Heart left ventricle (tissue), 16 donors: Measurements from ENCODE around the gene MITD1. TPM values are rescaled to one million over a fixed set of nuclear protein-coding genes. Genes with fewer than 3 reads are reported as not detected.

Experiments used
- ATAC-seq, 4 donors: fragments of 200-7000 bp; cut with Tn5 transposase; one replicate each; pipeline ENCODE4 v1.9.1; 2020 to 2022; ENCODE audit warnings: moderate library complexity in 4 of 4, mild to moderate bottlenecking in 3 of 4, moderate number of reproducible peaks in 1 of 4
- DNase-seq, 5 donors: peaks; one replicate each; pipeline ENCODE4 v3.0.0-alpha.2; 2020
- H3K27ac ChIP-seq, 12 donors: fragments of 200-600 bp; sonication (generic) in 4 of 12; one replicate each; pipeline versions ENCODE4 v1.5.0 to v1.8.0; 2016 to 2022; ENCODE audit warnings: mild to moderate bottlenecking in 2 of 12
- H3K27me3 ChIP-seq, 9 donors: fragments of 200-600 bp; sonication (generic) in 2 of 9; one replicate each; pipeline versions ENCODE4 v1.5.1 to v1.8.0; 2016 to 2022; ENCODE audit warnings: mild to moderate bottlenecking in 3 of 9
- H3K36me3 ChIP-seq, 9 donors: fragments of 200-600 bp; sonication (generic) in 2 of 9; one replicate each; pipeline versions ENCODE4 v1.5.0 to v1.8.0; 2018 to 2022; ENCODE audit warnings: mild to moderate bottlenecking in 2 of 9
- H3K4me1 ChIP-seq, 12 donors: fragments of 200-600 bp; sonication (generic) in 4 of 12; one replicate each; pipeline versions ENCODE4 v1.5.0 to v1.8.0; 2016 to 2022; ENCODE audit warnings: mild to moderate bottlenecking in 3 of 12
- H3K4me3 ChIP-seq, 12 donors: fragments of 200-600 bp; sonication (generic) in 4 of 12; one replicate each; pipeline versions ENCODE4 v1.5.0 to v1.8.0; 2017 to 2022; ENCODE audit warnings: mild to moderate bottlenecking in 9 of 12, moderate library complexity in 4 of 12
- H3K9me3 ChIP-seq, 12 donors: fragments of 200-600 bp; sonication (generic) in 4 of 12; one replicate each; pipeline versions ENCODE4 v1.5.0 to v1.8.0; 2016 to 2022; ENCODE audit warnings: mild to moderate bottlenecking in 1 of 12
- POLR2A ChIP-seq, 2 donors: fragments of 450-650 bp; IDR thresholded peaks; one replicate each; pipeline ENCODE4 v1.6.1; 2017; ENCODE audit warnings: antibody characterized with exemption in 2 of 2, mild to moderate bottlenecking in 2 of 2, moderate library complexity in 2 of 2
- WGBS, 4 donors: extraction: QIAGEN DNeasy Blood & Tissue Kit in 2 of 4; methylation state at CpG; one replicate each; pipeline versions ENCODE4 v1.1.5 to v1.1.7; 2013 to 2018; 5-methylcytosine and 5-hydroxymethylcytosine counted together
- intact Hi-C, 10 donors: fragments of 100-400 bp; cut with DNase I; formaldehyde crosslinking; loops; one replicate each; pipeline versions ENCODE4 v1.11.1 to v1.14.2; 2022
- polyA plus RNA-seq, 2 donors: library from polyadenylated mRNA; stranded (reverse); fragments of 200-250 nt; gene quantifications; one replicate each; pipeline ENCODE4 v1.2.3, GENCODE V29; 2013
- total RNA-seq, 9 donors: library from RNA; depleted of rRNA in 2 of 9; stranded (reverse); fragments of >200 nt in 2 of 9; fragmentation: NEBNext Ultra II Directional in 3 of 9; extraction: Animal tissue kit (Norgen Biotek cat#: 25700) in 3 of 9; gene quantifications; one replicate each; pipeline versions ENCODE4 v1.1.0 to v1.2.4, GENCODE V29; 2016 to 2023
- TF ChIP-seq, protein P1 (sequence below), 12 donors: fragments of 200-600 bp; sonication (generic) in 4 of 12; IDR thresholded peaks; one replicate each; pipeline versions ENCODE4 v1.5.0 to v1.8.0; 2018 to 2022; ENCODE audit warnings: antibody characterized with exemption in 12 of 12, mild to moderate bottlenecking in 5 of 12
- donor health status: ischemic (EF 13 %, LVEDD 7.1; RV severe dilation, severe dysfunction).
- donor health status: healthy with polysubstance abuse.
- donor health status: DM: no; HTN: yes; CAD: no.
- donor health status: DM: no; HTN: no; CAD: no.
- donor health status: ischemic (EF 25% LVEDD 6.9; RV normal size, moderate dysfunction).
- donor health status: ischemic (EF 25% LVEDD 5.7; RV mildly dilated, moderate dysfunction).
- donor health status: healthy.
- donor health status: DM: yes; HTN: yes; CAD: no.
- donor health status: ischemic (EF 35%, LVEDD 5.7; RV mildly dilated, moderate dysfunction).
- donor health status: nonischemic (EF 11% LVEDD 7.7; RV severe dilation, severe dysfunction).
- donor health status: DM: yes; HTN: yes; CAD: no.
- donor health status: PGD.
- donor health status: ischemic (EF 29% LVEDD 5.4; RV normal size, mild dysfunction).
- donor health status: nonischemic (EF 23%, LVEDD 6.1; RV moderate dilation, normal function).

The MITD1 gene
- total and polyA plus RNA-seq, 11 donors: 8.4 to 22.6 (median 14.1) TPM

- no peak overlapping the region for H3K4me3 ChIP-seq
- DNase-seq (no peak), ATAC-seq (no peak)
- no peaks in the 10 kb centered on the region for H3K27me3 ChIP-seq
- no peak overlapping the region for H3K27ac ChIP-seq
- WGBS, 4 donors: 80 to 86% (median 82%) methylated on average over 2 of the region's 2 CpGs
- TF ChIP-seq, protein P1, sequence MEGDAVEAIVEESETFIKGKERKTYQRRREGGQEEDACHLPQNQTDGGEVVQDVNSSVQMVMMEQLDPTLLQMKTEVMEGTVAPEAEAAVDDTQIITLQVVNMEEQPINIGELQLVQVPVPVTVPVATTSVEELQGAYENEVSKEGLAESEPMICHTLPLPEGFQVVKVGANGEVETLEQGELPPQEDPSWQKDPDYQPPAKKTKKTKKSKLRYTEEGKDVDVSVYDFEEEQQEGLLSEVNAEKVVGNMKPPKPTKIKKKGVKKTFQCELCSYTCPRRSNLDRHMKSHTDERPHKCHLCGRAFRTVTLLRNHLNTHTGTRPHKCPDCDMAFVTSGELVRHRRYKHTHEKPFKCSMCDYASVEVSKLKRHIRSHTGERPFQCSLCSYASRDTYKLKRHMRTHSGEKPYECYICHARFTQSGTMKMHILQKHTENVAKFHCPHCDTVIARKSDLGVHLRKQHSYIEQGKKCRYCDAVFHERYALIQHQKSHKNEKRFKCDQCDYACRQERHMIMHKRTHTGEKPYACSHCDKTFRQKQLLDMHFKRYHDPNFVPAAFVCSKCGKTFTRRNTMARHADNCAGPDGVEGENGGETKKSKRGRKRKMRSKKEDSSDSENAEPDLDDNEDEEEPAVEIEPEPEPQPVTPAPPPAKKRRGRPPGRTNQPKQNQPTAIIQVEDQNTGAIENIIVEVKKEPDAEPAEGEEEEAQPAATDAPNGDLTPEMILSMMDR (IDR thresholded peaks at IDR 0.05): no peak
- no peak for TF ChIP-seq POLR2A (IDR thresholded peaks at IDR 0.05)
- peaks cover 0 to 12% (median 0%) of the 10 kb centered on the region in 9 donors for H3K36me3 ChIP-seq
- intact Hi-C loops: no loop called here
- no peaks in the 10 kb centered on the region for H3K4me1 ChIP-seq
- H3K9me3 ChIP-seq: peaks cover 0 to 64% (median 12%) of the 10 kb centered on the region in 12 donors
Observed at GRCh38 chr2:99127981-99128380, 52.9 kb downstream of the MITD1 start.

Other genes starting within 250 kb of the MITD1 start
- gene CRACDL, start 244.8 kb downstream of the MITD1 start, total RNA-seq: 1 to 10 TPM; 1.1 to 6.4 (median 2.9) TPM
- gene CRACDL, start 244.8 kb downstream of the MITD1 start, polyA plus RNA-seq: 1 to 10 TPM; 1.7 to 7.4 TPM
- under 1 TPM in 3 of 9 donors, not detected in 6; 0.29 to 0.70 (median 0.69) TPM for gene C2orf15, start 39.4 kb downstream of the MITD1 start, total RNA-seq
- gene C2orf15, start 39.4 kb downstream of the MITD1 start, polyA plus RNA-seq: under 1 TPM in 1 of 2 donors, not detected in 1; 0.04 TPM
- 10 to 100 TPM in 1 of 9 donors, 1 to 10 TPM in 8; 1.3 to 63.7 (median 2.9) TPM for gene TSGA10, start 26.1 kb downstream of the MITD1 start, total RNA-seq
- gene TSGA10, start 26.1 kb downstream of the MITD1 start, polyA plus RNA-seq: 1 to 10 TPM in 1 of 2 donors, under 1 TPM in 1; 0.75 to 1.7 TPM
- 10 to 100 TPM in 2 of 9 donors, 1 to 10 TPM in 7; 5.3 to 10.9 (median 7.5) TPM for gene LIPT1, start 26.1 kb downstream of the MITD1 start, total RNA-seq
- gene LIPT1, start 26.1 kb downstream of the MITD1 start, polyA plus RNA-seq: 10 to 100 TPM in 1 of 2 donors, 1 to 10 TPM in 1; 5.3 to 12.4 TPM
- 10 to 100 TPM; 26.4 to 38.3 (median 34.3) TPM for gene MRPL30, start 126 bp upstream of the MITD1 start, total RNA-seq
- 10 to 100 TPM; 24.9 to 30.7 TPM for gene MRPL30, start 126 bp upstream of the MITD1 start, polyA plus RNA-seq
- gene LYG2, start 74.6 kb upstream of the MITD1 start, total RNA-seq: not detected
- not detected for gene LYG2, start 74.6 kb upstream of the MITD1 start, polyA plus RNA-seq
- gene LYG1, start 120.1 kb upstream of the MITD1 start, total RNA-seq: under 1 TPM in 6 of 9 donors, not detected in 3; 0.29 to 0.64 (median 0.47) TPM
- gene LYG1, start 120.1 kb upstream of the MITD1 start, polyA plus RNA-seq: 1 to 10 TPM in 1 of 2 donors, under 1 TPM in 1; 0.80 to 1.2 TPM
- gene TXNDC9, start 155.3 kb upstream of the MITD1 start, total RNA-seq: 10 to 100 TPM; 19.4 to 34.3 (median 22.7) TPM
- 10 to 100 TPM; 15.8 to 37.5 TPM for gene TXNDC9, start 155.3 kb upstream of the MITD1 start, polyA plus RNA-seq
- 100 to 1,000 TPM in 2 of 9 donors, 10 to 100 TPM in 7; 56.1 to 165 (median 86.8) TPM for gene EIF5B, start 156.3 kb upstream of the MITD1 start, total RNA-seq
- 100 to 1,000 TPM; 109 to 115 TPM for gene EIF5B, start 156.3 kb upstream of the MITD1 start, polyA plus RNA-seq